Caco-2 (cell line): ENCODE measurements around the gene ANKRD18A. TPM values are rescaled to one million over a fixed set of nuclear protein-coding genes. Genes with fewer than 3 reads are reported as not detected.

Experiments
- BruUV-seq: library from RNA; stranded (reverse); fragments of 400-500 nt; replicated peaks from 2 replicates; lab custom pipeline; 2021; lab: Mats Ljungman, UMichigan
- CTCF ChIA-PET: fragments of 300-600 bp; sonication (Branson Sonifier 250); formaldehyde crosslinking; loops from one replicate; lab custom pipeline; 2022; ENCODE audit warnings: antibody characterized with exemption; lab: Charles Lee
- POLR2A ChIA-PET: fragments of 300-600 bp; sonication (Branson Sonifier 250); formaldehyde crosslinking; loops from one replicate; lab custom pipeline; 2022; ENCODE audit warnings: antibody characterized with exemption; lab: Charles Lee
- DNase-seq, 2 experiments: peaks; one replicate each; pipeline versions ENCODE4 v3.0.0 to v3.0.0-alpha.2; 2020 to 2022
- H3K27me3 ChIP-seq: replicated peaks from 2 replicates; pipeline ENCODE4 v1.6.0; 2011; ENCODE audit warnings: low read length; ENCODE audit not compliant: control insufficient read depth, insufficient read depth
- H3K36me3 ChIP-seq: 2 replicates; pipeline ENCODE4 v1.5.1; 2011; ENCODE audit warnings: low read length; ENCODE audit not compliant: control insufficient read depth, insufficient read depth
- H3K4me1 ChIP-seq: fragments of 250-450 bp; sonication (Bioruptor Pico); 2 replicates; pipeline ENCODE4 v1.5.1; 2020; ENCODE audit warnings: mild to moderate bottlenecking
- H3K4me3 ChIP-seq: 2 replicates; pipeline ENCODE4 v1.5.1; 2011; ENCODE audit warnings: low read depth, mild to moderate bottlenecking, control low read depth, low read length
- H3K9me3 ChIP-seq: fragments of 250-450 bp; sonication (Bioruptor Pico); 2 replicates; pipeline ENCODE4 v1.5.1; 2020; ENCODE audit warnings: mild to moderate bottlenecking, moderate library complexity
- H3K27ac Mint-ChIP-seq: one replicate; pipeline ENCODE4 v1.8.0; 2022; ENCODE audit warnings: mixed read lengths; ENCODE audit not compliant: unreplicated experiment
- H3K27me3 Mint-ChIP-seq: one replicate; pipeline ENCODE4 v1.8.0; 2022; ENCODE audit warnings: mixed read lengths; ENCODE audit not compliant: insufficient read depth, unreplicated experiment
- H3K36me3 Mint-ChIP-seq: one replicate; pipeline ENCODE4 v1.8.0; 2022; ENCODE audit warnings: mild to moderate bottlenecking, mixed read lengths; ENCODE audit not compliant: insufficient read depth, unreplicated experiment
- H3K4me1 Mint-ChIP-seq: one replicate; pipeline ENCODE4 v1.8.0; 2022; ENCODE audit warnings: low read depth, mixed read lengths; ENCODE audit not compliant: unreplicated experiment
- H3K4me3 Mint-ChIP-seq: one replicate; pipeline ENCODE4 v1.8.0; 2022; ENCODE audit warnings: mild to moderate bottlenecking, moderate library complexity, mixed read lengths; ENCODE audit not compliant: unreplicated experiment
- H3K9me3 Mint-ChIP-seq: one replicate; pipeline ENCODE4 v1.8.0; 2022; ENCODE audit warnings: mixed read lengths; ENCODE audit not compliant: unreplicated experiment
- CTCF ChIP-seq, 2 experiments: fragments of 200-600 bp in 1 of 2; IDR thresholded peaks; 1 replicate in 1 of 2; 2 replicates in 1 of 2; pipeline versions ENCODE4 v1.5.1 to v1.8.0; 2011 to 2022; ENCODE audit warnings: antibody characterized with exemption in 1 of 2, control low read depth in 1 of 2, inconsistent platforms in 1 of 2, low read depth in 1 of 2, low read length in 1 of 2, mild to moderate bottlenecking in 1 of 2, moderate library complexity in 1 of 2; ENCODE audit not compliant: insufficient read depth in 1 of 2, severe bottlenecking in 1 of 2, unreplicated experiment in 1 of 2
- intact Hi-C: fragments of 100-400 bp; cut with micrococcal nuclease; formaldehyde crosslinking; loops from one replicate; pipeline ENCODE4 v1.10.0; 2022; ENCODE audit not compliant: unreplicated experiment
- total RNA-seq: library from RNA; stranded (reverse); gene quantifications from 2 replicates; pipeline ENCODE4 v1.2.3, GENCODE V29; 2022

The ANKRD18A gene
- total RNA-seq, 1 experiment from 2014 or later = 2.6 TPM

GRCh38 chr9:38634315-38634714, 13.9 kb upstream of the ANKRD18A start:
- Mint-ChIP-seq H3K27me3 (peaks cover 21% of the 10 kb centered on the region), H3K4me3 (no peak overlapping the region), H3K9me3 (peaks cover 8% of the 10 kb centered on the region), H3K4me1 (peaks cover 4% of the 10 kb centered on the region), H3K27ac (no peak overlapping the region), H3K36me3 (no peaks in the 10 kb centered on the region)
- no peaks in the 10 kb centered on the region for H3K27me3 ChIP-seq
- intact Hi-C loops = no loop called here
- CTCF ChIA-PET = no interaction called here
- no TSS peak for BruUV-seq
- POLR2A ChIA-PET = no interaction called here
- TF ChIP-seq CTCF (IDR thresholded peaks at IDR 0.05; ENCODE audit: insufficient read depth in 1 of 2, low read depth in 1 of 2, low read length in 1 of 2, severe bottlenecking in 1 of 2, unreplicated experiment in 1 of 2) = no peak
- H3K36me3 ChIP-seq = no peaks in the 10 kb centered on the region
- H3K4me3 ChIP-seq = no peak overlapping the region
- no peaks in the 10 kb centered on the region for H3K9me3 ChIP-seq
- no peaks in the 10 kb centered on the region for H3K4me1 ChIP-seq
- no peak for DNase-seq

GRCh38 chr9:38629511-38629910, 9.1 kb upstream of the ANKRD18A start:
- CTCF ChIA-PET = no interaction called here
- peaks cover 12% of the 10 kb centered on the region for H3K9me3 Mint-ChIP-seq
- no peaks in the 10 kb centered on the region for H3K4me1 ChIP-seq
- 0 out of 2 replicates have a peak, but pooled peaks cover 3% of the 10 kb centered on the region for H3K9me3 ChIP-seq
- no peak overlapping the region for H3K4me3 ChIP-seq
- no peaks in the 10 kb centered on the region for H3K4me1 Mint-ChIP-seq
- no peaks in the 10 kb centered on the region for H3K36me3 ChIP-seq
- BruUV-seq = no TSS peak
- no peak for DNase-seq
- no peak for TF ChIP-seq CTCF (IDR thresholded peaks at IDR 0.05; ENCODE audit: insufficient read depth in 1 of 2, low read depth in 1 of 2, low read length in 1 of 2, severe bottlenecking in 1 of 2, unreplicated experiment in 1 of 2)
- H3K36me3 Mint-ChIP-seq = no peaks in the 10 kb centered on the region
- no peak overlapping the region for H3K27ac Mint-ChIP-seq
- no peaks in the 10 kb centered on the region for H3K27me3 ChIP-seq
- intact Hi-C loops = no loop called here
- no peak overlapping the region for H3K4me3 Mint-ChIP-seq
- POLR2A ChIA-PET = no interaction called here
- peaks cover 16% of the 10 kb centered on the region for H3K27me3 Mint-ChIP-seq

GRCh38 chr9:38626006-38626405, 5.6 kb upstream of the ANKRD18A start:
- Mint-ChIP-seq H3K4me1 (no peaks in the 10 kb centered on the region), H3K27me3 (peaks cover 16% of the 10 kb centered on the region), H3K9me3 (peaks cover 12% of the 10 kb centered on the region), H3K27ac (no peak overlapping the region), H3K36me3 (no peaks in the 10 kb centered on the region), H3K4me3 (no peak overlapping the region)
- no peak for DNase-seq
- POLR2A ChIA-PET = no interaction called here
- BruUV-seq = no TSS peak
- TF ChIP-seq CTCF (IDR thresholded peaks at IDR 0.05; ENCODE audit: insufficient read depth in 1 of 2, low read depth in 1 of 2, low read length in 1 of 2, severe bottlenecking in 1 of 2, unreplicated experiment in 1 of 2) = no peak
- peaks cover 9% of the 10 kb centered on the region; the same call in 1 of the 2 replicates for H3K9me3 ChIP-seq
- intact Hi-C loops = no loop called here
- CTCF ChIA-PET = no interaction called here
- no peak overlapping the region for H3K4me3 ChIP-seq
- H3K4me1 ChIP-seq = no peaks in the 10 kb centered on the region
- H3K27me3 ChIP-seq = no peaks in the 10 kb centered on the region; the same call in 1 of the 2 replicates
- H3K36me3 ChIP-seq = no peaks in the 10 kb centered on the region
